Rectal smooth muscle tissue (tissue), 1 donor: ENCODE data around the gene HOXC12.

Source experiments
- H3K27ac ChIP-seq: one replicate; pipeline ENCODE4 v1.7.0; 2013; ENCODE audit warnings: low read depth, low read length, inconsistent platforms
- H3K27me3 ChIP-seq: one replicate; pipeline ENCODE4 v1.7.0; 2013; ENCODE audit warnings: low read length; ENCODE audit not compliant: control insufficient read depth, insufficient read depth
- H3K36me3 ChIP-seq: one replicate; pipeline ENCODE4 v1.7.0; 2013; ENCODE audit warnings: low read length; ENCODE audit not compliant: control insufficient read depth, insufficient read depth
- H3K4me1 ChIP-seq: one replicate; pipeline ENCODE4 v1.7.0; 2013; ENCODE audit warnings: low read length; ENCODE audit not compliant: control insufficient read depth, insufficient read depth
- H3K4me3 ChIP-seq: one replicate; pipeline ENCODE4 v1.7.0; 2013; ENCODE audit warnings: low read length
- H3K9ac ChIP-seq: one replicate; pipeline ENCODE4 v1.7.0; 2013; ENCODE audit warnings: low read length

Gene HOXC12

GRCh38 chr12:53935383-53936341, 19.0 kb upstream of the HOXC12 start:
- Histone ChIP-seq H3K27ac (no peak overlapping the region), H3K4me1 (no peaks in the 10 kb centered on the region), H3K9ac (no peak overlapping the region), H3K4me3 (no peak overlapping the region), H3K27me3 (peaks cover 63% of the 10 kb centered on the region), H3K36me3 (no peaks in the 10 kb centered on the region)

GRCh38 chr12:53937099-53937498, 17.6 kb upstream of the HOXC12 start:
- Histone ChIP-seq H3K27me3 (peaks cover 64% of the 10 kb centered on the region), H3K4me1 (no peaks in the 10 kb centered on the region), H3K27ac (no peak overlapping the region), H3K4me3 (no peak overlapping the region), H3K9ac (no peak overlapping the region), H3K36me3 (no peaks in the 10 kb centered on the region)

- H3K27ac ChIP-seq, result no peak overlapping the region
- no peaks in the 10 kb centered on the region for H3K4me1 ChIP-seq
- H3K9ac ChIP-seq, result no peak overlapping the region
- H3K27me3 ChIP-seq, result peaks cover 62% of the 10 kb centered on the region
- H3K4me3 ChIP-seq, result no peak overlapping the region
- no peaks in the 10 kb centered on the region for H3K36me3 ChIP-seq
These were observed 16.9 kb upstream of the HOXC12 start for GRCh38 chr12:53937596-53938325.

- H3K27me3 ChIP-seq, result peaks cover 61% of the 10 kb centered on the region
- H3K4me1 ChIP-seq, result no peaks in the 10 kb centered on the region
- H3K36me3 ChIP-seq, result no peaks in the 10 kb centered on the region
- H3K4me3 ChIP-seq, result no peak within 1 kb of the TSS
- H3K27ac ChIP-seq, result no peak within 1 kb of the TSS
- no peak within 1 kb of the TSS for H3K9ac ChIP-seq
These were observed 16.2 kb upstream of the HOXC12 start, which contains the start of gene HOXC13 for GRCh38 chr12:53938326-53939140. HOXC13 (plus strand) TSS chr12:53938831; CDS start chr12:53938907, 76 bp downstream.

GRCh38 chr12:53939141-53940108, 15.3 kb upstream of the HOXC12 start:
- Histone ChIP-seq H3K27me3 (peaks cover 61% of the 10 kb centered on the region), H3K9ac (no peak overlapping the region)

GRCh38 chr12:53940443-53941014, 14.2 kb upstream of the HOXC12 start:
- H3K27me3 ChIP-seq, result peaks cover 64% of the 10 kb centered on the region
- H3K36me3 ChIP-seq, result no peaks in the 10 kb centered on the region
- H3K4me1 ChIP-seq, result no peaks in the 10 kb centered on the region
- H3K9ac ChIP-seq, result no peak overlapping the region
- no peak overlapping the region for H3K4me3 ChIP-seq
- no peak overlapping the region for H3K27ac ChIP-seq

More at GRCh38 chr12:53939141-53940108, 15.3 kb upstream of the HOXC12 start:
- H3K4me3 ChIP-seq, result no peak overlapping the region
- H3K36me3 ChIP-seq, result no peaks in the 10 kb centered on the region
- H3K4me1 ChIP-seq, result no peaks in the 10 kb centered on the region
- H3K27ac ChIP-seq, result no peak overlapping the region

- Histone ChIP-seq H3K27me3 (peaks cover 65% of the 10 kb centered on the region), H3K4me3 (no peak overlapping the region)
These were observed 13.5 kb upstream of the HOXC12 start for GRCh38 chr12:53941187-53941586.

GRCh38 chr12:53941750-53942149, 13.0 kb upstream of the HOXC12 start:
- H3K4me3 ChIP-seq, result no peak overlapping the region
- no peak overlapping the region for H3K9ac ChIP-seq
- H3K36me3 ChIP-seq, result no peaks in the 10 kb centered on the region
- no peak overlapping the region for H3K27ac ChIP-seq
- H3K4me1 ChIP-seq, result no peaks in the 10 kb centered on the region
- H3K27me3 ChIP-seq, result peaks cover 61% of the 10 kb centered on the region

More at GRCh38 chr12:53941187-53941586, 13.5 kb upstream of the HOXC12 start:
- Histone ChIP-seq H3K27ac (no peak overlapping the region), H3K9ac (no peak overlapping the region), H3K36me3 (no peaks in the 10 kb centered on the region), H3K4me1 (no peaks in the 10 kb centered on the region)

- Histone ChIP-seq H3K27me3 (peaks cover 55% of the 10 kb centered on the region), H3K9ac (no peak overlapping the region), H3K27ac (no peak overlapping the region), H3K36me3 (no peaks in the 10 kb centered on the region), H3K4me3 (no peak overlapping the region), H3K4me1 (no peaks in the 10 kb centered on the region)
These were observed 12.2 kb upstream of the HOXC12 start for GRCh38 chr12:53942467-53942997.

- Histone ChIP-seq H3K4me1 (no peaks in the 10 kb centered on the region), H3K4me3 (no peak overlapping the region), H3K27me3 (peaks cover 45% of the 10 kb centered on the region), H3K36me3 (no peaks in the 10 kb centered on the region), H3K27ac (no peak overlapping the region), H3K9ac (no peak overlapping the region)
These were observed 10.5 kb upstream of the HOXC12 start for GRCh38 chr12:53944209-53944608.
